GM21529 (cell line): ENCODE measurements around the gene PSME2.
A peak's percentile ranks its signal among the peaks of the same experiment; 100 is the strongest.

ENCODE experiments used
- ATAC-seq: cut with Tn5 transposase; IDR thresholded peaks from one replicate; pipeline ENCODE4 v1.9.1; 2021; ENCODE audit not compliant: unreplicated experiment

Gene PSME2

GRCh38 chr14:24156840-24157239 is 10.4 kb upstream of the PSME2 start:
- ATAC-seq, result no peak

DNA sequence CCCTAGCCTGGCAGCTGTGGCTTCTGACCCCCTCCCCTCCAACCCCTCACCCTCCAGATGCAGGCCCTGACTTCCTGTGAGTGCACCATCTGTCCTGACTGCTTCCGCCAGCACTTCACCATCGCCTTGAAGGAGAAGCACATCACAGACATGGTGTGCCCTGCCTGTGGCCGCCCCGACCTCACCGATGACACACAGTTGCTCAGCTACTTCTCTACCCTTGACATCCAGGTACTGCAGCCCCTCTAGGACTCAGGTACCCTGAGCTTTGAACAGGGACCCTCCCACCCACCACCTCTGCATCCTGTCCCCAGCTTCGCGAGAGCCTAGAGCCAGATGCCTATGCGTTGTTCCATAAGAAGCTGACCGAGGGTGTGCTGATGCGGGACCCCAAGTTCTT is 8.7 kb upstream of the PSME2 start:
- ATAC-seq, result no peak

DNA sequence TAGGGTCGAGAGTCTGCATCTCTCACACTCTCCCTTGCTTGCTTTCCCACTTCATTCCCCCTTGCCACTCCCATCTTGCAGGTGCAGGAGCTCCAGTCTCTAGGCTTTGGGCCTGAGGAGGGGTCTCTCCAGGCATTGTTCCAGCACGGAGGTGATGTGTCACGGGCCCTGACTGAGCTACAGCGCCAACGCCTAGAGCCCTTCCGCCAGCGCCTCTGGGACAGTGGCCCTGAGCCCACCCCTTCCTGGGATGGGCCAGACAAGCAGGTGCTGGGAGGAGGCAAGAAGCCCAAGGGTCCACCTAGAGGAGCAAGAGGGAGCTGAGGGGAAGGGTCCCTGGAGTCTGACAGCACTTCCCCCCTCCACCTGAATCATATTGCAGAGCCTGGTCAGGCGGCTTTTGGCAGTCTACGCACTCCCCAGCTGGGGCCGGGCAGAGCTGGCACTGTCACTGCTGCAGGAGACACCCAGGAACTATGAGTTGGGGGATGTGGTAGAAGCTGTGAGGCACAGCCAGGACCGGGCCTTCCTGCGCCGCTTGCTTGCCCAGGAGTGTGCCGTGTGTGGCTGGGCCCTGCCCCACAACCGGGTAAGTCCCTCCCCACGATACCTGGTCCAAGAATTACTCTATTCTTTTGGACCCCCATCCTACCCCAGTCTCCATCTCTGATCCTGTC is 5.1 kb upstream of the PSME2 start:
- ATAC-seq, result no peak

GRCh38 chr14:24150993-24151392 is 4.6 kb upstream of the PSME2 start:
- ATAC-seq, result no peak

DNA sequence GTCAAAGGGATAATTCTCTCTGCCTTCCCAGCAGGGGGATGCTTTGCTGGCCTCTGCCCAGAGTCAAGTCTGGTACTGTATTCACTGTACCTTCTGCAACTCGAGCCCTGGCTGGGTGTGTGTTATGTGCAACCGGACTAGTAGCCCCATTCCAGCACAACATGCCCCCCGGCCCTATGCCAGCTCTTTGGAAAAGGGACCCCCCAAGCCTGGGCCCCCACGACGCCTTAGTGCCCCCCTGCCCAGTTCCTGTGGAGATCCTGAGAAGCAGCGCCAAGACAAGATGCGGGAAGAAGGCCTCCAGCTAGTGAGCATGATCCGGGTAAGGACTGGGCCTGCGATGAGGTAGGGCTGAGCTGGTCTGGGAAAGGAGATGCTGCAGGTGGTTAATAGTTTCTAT is 4.2 kb upstream of the PSME2 start:
- ATAC-seq, result no peak

DNA sequence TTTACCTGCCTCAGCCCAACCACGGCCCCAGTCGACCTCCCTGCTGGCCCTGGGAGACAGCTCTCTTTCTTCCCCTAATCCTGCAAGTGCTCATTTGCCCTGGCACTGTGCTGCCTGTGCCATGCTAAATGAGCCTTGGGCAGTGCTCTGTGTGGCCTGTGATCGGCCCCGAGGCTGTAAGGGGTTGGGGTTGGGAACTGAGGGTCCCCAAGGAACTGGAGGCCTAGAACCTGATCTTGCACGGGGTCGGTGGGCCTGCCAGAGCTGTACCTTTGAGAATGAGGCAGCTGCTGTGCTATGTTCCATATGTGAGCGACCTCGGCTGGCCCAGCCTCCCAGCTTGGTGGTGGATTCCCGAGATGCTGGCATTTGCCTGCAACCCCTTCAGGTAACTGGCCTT is 3.7 kb upstream of the PSME2 start:
- no peak for ATAC-seq

- ATAC-seq, result no peak
Measured at GRCh38 chr14:24149302-24149969, 3.0 kb upstream of the PSME2 start.

DNA sequence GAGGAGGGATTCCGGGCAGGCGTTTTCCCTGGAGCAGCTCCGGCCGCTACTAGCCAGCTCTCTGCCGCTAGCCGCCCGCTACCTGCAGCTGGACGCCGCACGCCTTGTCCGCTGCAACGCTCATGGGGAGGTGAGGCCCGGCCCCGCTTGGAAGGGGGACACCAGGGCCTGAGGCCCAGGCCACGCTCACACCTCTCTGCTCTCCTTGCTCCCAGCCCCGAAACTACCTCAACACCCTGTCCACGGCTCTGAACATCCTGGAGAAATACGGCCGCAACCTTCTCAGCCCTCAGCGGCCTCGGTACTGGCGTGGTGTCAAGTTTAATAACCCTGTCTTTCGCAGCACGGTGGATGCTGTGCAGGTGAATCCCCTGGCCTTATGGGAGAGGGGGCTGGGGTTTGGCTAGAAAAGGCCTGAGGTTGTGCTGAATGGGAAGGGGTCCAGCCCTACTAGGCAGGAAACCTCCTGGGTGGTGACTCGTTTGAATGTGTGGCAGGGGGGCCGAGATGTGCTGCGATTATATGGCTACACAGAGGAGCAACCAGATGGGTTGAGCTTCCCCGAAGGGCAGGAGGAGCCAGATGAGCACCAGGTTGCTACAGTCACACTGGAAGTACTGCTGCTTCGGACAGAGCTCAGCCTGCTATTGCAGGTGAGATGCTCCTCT is 1.5 kb upstream of the PSME2 start:
- no peak for ATAC-seq

DNA sequence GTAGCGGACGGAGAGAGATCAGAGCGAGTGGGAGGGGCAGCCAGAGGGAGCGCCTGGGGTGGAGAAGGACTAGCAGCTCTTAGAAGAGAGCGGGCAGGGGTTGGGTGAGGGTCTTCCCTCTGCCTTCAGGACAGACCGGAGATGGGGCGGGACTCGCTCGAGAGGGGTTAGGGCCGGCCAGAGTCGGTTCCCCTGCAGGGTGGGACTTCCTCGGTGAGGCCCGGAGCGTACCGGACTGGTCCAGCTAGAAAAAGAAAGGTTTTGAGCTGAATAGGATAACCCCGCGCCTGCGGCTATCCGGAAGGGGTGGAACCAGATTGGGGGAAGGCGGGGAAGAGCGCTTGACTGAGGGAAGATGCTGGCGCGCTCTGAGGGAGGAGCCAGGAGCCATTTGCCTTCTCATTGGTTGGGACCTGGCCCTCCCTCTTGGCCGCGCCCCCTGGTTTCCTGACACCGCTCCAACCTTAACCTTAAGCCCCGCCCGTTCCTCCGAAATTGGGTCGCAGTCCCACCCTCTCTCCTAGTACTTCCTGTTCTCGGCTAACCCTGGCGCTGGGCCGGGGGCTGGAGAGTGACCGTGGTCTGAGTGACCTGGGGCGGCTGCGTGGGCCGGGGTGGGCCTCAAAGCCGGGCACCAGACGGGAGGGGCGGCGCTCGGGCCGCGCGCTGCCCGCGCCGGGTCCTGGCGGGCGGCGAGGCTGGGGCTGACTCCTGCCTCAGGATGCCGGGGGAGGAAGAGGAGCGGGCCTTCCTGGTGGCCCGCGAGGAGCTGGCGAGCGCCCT is 759 bp upstream of the PSME2 start, which contains the start of gene RNF31:
RNF31 (plus strand) TSS at position 521 of the 783 bp plus-strand sequence; CDS start at position 722, 201 bp downstream.
- ATAC-seq, result peak; percentile 82

DNA sequence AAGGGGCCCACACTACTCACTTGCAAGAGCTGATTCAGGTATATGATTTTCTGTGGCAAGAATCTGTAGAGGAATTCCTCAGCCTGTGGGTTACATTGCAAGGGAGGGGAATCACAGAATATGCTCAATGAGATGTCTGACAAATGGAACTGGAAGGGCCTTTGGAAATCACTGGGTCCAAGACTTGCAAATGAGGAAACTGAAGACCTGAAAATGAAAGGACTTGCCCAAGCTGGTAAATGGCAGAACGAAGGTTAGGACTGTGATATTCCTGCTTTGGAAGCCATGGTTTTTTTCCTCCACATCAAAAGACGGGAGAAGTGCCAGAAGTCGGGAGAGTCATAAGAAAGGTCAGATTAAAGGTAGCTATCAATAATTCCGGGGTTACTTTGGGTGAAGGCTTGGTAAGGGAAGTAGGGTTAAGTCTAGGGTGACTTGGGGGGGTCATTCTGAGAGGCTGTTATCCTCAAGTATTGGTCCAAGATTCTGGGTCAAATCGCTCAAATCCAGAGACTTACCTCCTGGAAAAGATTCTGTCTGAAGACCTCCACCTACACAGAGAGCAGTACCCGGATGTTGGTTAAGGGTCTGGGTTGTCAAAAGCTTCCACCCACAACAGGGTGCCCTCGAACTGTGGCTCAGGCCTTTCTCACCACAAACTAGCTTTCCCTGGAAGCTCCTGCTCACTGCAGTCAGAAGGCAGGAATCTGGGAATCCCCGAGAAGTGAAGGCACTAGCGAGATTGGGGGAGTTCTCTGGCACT is 539 bp downstream of the PSME2 start:
- ATAC-seq, result no peak

GRCh38 chr14:24145219-24145618 is 1.2 kb downstream of the PSME2 start:
- no peak for ATAC-seq

DNA sequence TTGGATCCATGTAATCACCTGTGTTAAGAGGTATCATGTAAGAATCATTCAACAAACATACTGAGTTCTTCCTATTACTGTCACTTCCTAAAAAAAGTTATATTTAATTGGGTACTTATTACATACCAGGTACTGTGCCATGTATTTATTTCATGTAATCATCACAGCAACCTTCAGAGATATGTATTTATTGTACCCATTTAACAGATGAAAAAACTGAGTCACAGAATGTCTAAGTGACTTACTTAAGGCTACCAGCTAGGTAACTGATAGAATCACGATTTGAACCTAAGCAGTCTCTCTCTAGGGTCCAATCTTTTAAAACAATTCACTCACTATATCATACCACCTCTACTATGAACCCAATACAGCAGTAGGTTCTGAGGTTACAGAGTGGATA is 2.0 kb downstream of the PSME2 start:
- no peak for ATAC-seq

DNA sequence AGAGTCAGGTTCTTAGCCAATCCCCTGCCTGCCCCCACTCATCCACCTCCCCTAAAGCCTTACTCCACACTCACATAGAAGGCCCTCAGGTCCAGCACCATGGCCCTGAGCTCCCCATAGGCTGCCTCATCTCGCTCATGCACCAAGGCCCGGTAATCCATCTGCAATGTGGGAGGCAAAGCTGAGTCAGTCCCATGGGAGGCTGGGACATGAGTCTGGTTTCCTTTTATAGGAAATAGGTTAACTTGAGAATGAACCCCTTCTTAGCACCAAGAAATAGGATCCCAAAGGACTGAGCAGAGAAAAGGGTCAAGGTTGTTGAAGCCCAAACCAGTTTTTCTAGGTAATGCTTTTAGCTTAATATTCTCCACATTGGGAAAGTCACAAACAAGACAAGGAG is 2.9 kb downstream of the PSME2 start:
- ATAC-seq, result no peak

GRCh38 chr14:24141097-24141880 is 5.1 kb downstream of the PSME2 start, which contains the start of gene EMC9:
TSS of gene EMC9 (minus strand) at chr14:24141591. CDS start at chr14:24141304, 287 bp downstream.
- peak; percentile 83 for ATAC-seq

DNA sequence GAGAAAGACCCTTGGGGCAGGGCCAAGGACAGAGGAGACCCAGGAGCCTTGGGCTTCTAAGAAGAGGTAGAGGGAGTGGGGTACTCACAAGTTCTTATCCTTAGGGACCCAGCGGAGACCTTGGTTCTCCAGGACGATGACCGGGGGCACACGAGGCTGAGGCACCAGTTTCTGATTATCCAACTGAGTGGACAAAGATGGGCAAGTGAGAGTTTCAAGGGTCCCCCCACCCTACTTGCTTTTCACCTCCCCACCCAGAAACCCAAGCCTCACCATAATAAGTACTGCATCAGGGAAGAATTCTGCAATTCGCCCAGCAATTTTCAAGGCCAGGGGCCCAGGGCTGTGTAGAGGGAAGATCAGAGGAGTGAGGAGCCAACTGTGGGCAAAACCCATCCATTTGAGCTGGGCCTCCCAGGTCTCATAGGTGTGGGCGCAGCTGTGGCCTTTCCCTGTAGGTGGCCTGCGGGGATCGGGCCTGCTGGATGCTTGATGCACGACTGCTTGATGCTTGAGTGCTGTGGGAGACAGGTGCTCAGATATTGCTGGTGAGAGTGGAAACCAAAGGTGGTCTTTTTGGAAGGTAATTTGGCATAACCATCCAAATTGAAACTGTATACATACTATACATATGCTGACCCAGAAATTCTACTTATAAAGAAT is 7.0 kb downstream of the PSME2 start:
- ATAC-seq, result no peak

- no peak for ATAC-seq
Measured at GRCh38 chr14:24138396-24139271, 7.8 kb downstream of the PSME2 start.

GRCh38 chr14:24137529-24138395 is 8.6 kb downstream of the PSME2 start:
- ATAC-seq, result no peak
